ENCODE measurements around the gene OSBPL6. TPM values are rescaled to one million over a fixed set of nuclear protein-coding genes. Genes with fewer than 3 reads are reported as not detected.

The OSBPL6 gene
- total and polyA plus RNA-seq, 10 of the 15 experiments (the other 5 are each of a cell fraction or from before 2014, with no cell fraction given) = 0.01 to 0.08 (median 0.03) TPM; not detected in 5

GRCh38 chr2:178238750-178239149 is 44.4 kb downstream of the OSBPL6 start:
- Histone ChIP-seq H3K4me1 (ENCODE audit: control insufficient read depth, insufficient read depth, low read length) (no peaks in the 10 kb centered on the region), H3K9me3 (replicated peaks; ENCODE audit: control insufficient read depth, insufficient read depth, low read length) (no peaks in the 10 kb centered on the region), H3K4me2 (ENCODE audit: control insufficient read depth, insufficient read depth) (no peak overlapping the region), H3K36me3 (ENCODE audit: control insufficient read depth in 2 of 2, insufficient read depth in 2 of 2, low read length in 1 of 2) (no peaks in the 10 kb centered on the region), H3K4me3 (no peak overlapping the region), H3K9ac (ENCODE audit: control insufficient read depth, insufficient read depth, low read length) (no peak overlapping the region), H3K27ac (ENCODE audit: control insufficient read depth, insufficient read depth) (no peak overlapping the region), H4K20me1 (ENCODE audit: control insufficient read depth, insufficient read depth) (no peaks in the 10 kb centered on the region), H3K79me2 (ENCODE audit: control insufficient read depth, insufficient read depth, low read length) (no peaks in the 10 kb centered on the region), H2AFZ (ENCODE audit: control insufficient read depth, low read depth, low read length) (no peak overlapping the region), H3K27me3 (replicated peaks in 1 of 2; ENCODE audit: control insufficient read depth in 2 of 2, insufficient read depth in 2 of 2, low read length in 1 of 2) (no peaks in the 10 kb centered on the region)
- WGBS (ENCODE audit: insufficient coverage, insufficient replicate concordance, low lambda C conversion rate, missing lambda C conversion rate) = 42% methylated on average over 2 of the region's 2 CpGs
- intact Hi-C loops (cut with micrococcal nuclease; ENCODE audit: unreplicated experiment) = no loop called here
- in situ Hi-C loops (cut with MboI) = no loop called here
- no peak for TF ChIP-seq HDGF (IDR thresholded peaks at IDR 0.05)
- no peak for TF ChIP-seq HCFC1 (IDR thresholded peaks at IDR 0.05; ENCODE audit: low read length)
- TF ChIP-seq ATF7 (IDR thresholded peaks at IDR 0.05; ENCODE audit: low read depth) = no peak
- TF ChIP-seq ZSCAN29 (IDR thresholded peaks at IDR 0.05) = no peak
- TF ChIP-seq IRF5 (IDR thresholded peaks at IDR 0.05; ENCODE audit: borderline replicate concordance) = no peak
- no peak for TF ChIP-seq ZNF24 (IDR thresholded peaks at IDR 0.05)
- no peak for TF ChIP-seq ZNF592 (IDR thresholded peaks at IDR 0.05)
- no peak for TF ChIP-seq MEF2B (IDR thresholded peaks at IDR 0.05; ENCODE audit: partially characterized antibody, poor library complexity, severe bottlenecking)
- no peak for FAIRE-seq
- DNase-seq (ENCODE audit: low read depth, low spot score) = no peak
- ChIA-PET SMC1A (ENCODE audit: uncharacterized antibody, unreplicated experiment) (interaction anchor here (0.6 kb wide), 1 partner anchor 63 kb away, joined by 3 read pairs; no protein-coding TSS in a partner anchor), RAD21 (ENCODE audit: unreplicated experiment) (no interaction called here), CTCF (no interaction called here), POLR2A (no interaction called here)
- no peak for ATAC-seq
- BruUV-seq (replicated peaks) = no TSS peak
